GM23338 (cell line): Measurements from ENCODE around the gene NBAS. TPM values are rescaled to one million over a fixed set of nuclear protein-coding genes. Genes with fewer than 3 reads are reported as not detected.

Source experiments
- ATAC-seq: fragments of 200-7000 bp; cut with Tn5 transposase; 3 replicates; pipeline ENCODE4 v1.9.1; 2020
- DNase-seq: peaks from one replicate; pipeline ENCODE4 v3.0.0-alpha.2; 2015; ENCODE audit warnings: low spot score
- H2AFZ ChIP-seq: fragments of 200-600 bp; sonication (generic); 2 replicates; pipeline ENCODE4 v1.8.0; 2016; ENCODE audit warnings: antibody characterized with exemption, mild to moderate bottlenecking, moderate library complexity
- H3F3A ChIP-seq: fragments of 200-600 bp; sonication (generic); replicated peaks from 2 replicates; pipeline ENCODE4 v1.8.0; 2017; ENCODE audit warnings: antibody characterized with exemption, mixed run types, low read depth
- H3K27ac ChIP-seq: fragments of 200-600 bp; sonication (generic); 2 replicates; pipeline ENCODE4 v1.6.1; 2016; ENCODE audit warnings: low read depth
- H3K27me3 ChIP-seq: fragments of 200-600 bp; sonication (generic); 2 replicates; pipeline ENCODE4 v1.8.0; 2016; ENCODE audit warnings: mild to moderate bottlenecking, mixed run types, moderate library complexity; ENCODE audit not compliant: insufficient read depth
- H3K36me3 ChIP-seq: fragments of 200-600 bp; sonication (generic); 2 replicates; pipeline ENCODE4 v1.8.0; 2016; ENCODE audit warnings: mild to moderate bottlenecking; ENCODE audit not compliant: insufficient read depth
- H3K4me1 ChIP-seq: fragments of 200-600 bp; sonication (generic); 2 replicates; pipeline ENCODE4 v1.8.0; 2016; ENCODE audit warnings: mild to moderate bottlenecking, moderate library complexity; ENCODE audit not compliant: insufficient read depth
- H3K4me2 ChIP-seq: fragments of 200-600 bp; sonication (generic); 2 replicates; pipeline ENCODE4 v1.7.1; 2017; ENCODE audit warnings: mixed run types
- H3K4me3 ChIP-seq: fragments of 200-600 bp; sonication (generic); 2 replicates; pipeline ENCODE4 v1.6.1; 2016; ENCODE audit warnings: mixed run types
- H3K79me2 ChIP-seq: fragments of 200-600 bp; sonication (generic); replicated peaks from 2 replicates; pipeline ENCODE4 v1.8.0; 2017; ENCODE audit warnings: mild to moderate bottlenecking; ENCODE audit not compliant: insufficient read depth
- H3K9me2 ChIP-seq: fragments of 200-600 bp; sonication (generic); 2 replicates; pipeline ENCODE4 v1.8.0; 2017; ENCODE audit not compliant: insufficient read depth
- H4K20me1 ChIP-seq: fragments of 200-600 bp; sonication (generic); replicated peaks from 2 replicates; pipeline ENCODE4 v1.8.0; 2017; ENCODE audit warnings: mild to moderate bottlenecking; ENCODE audit not compliant: insufficient read depth
- H3K27ac Mint-ChIP-seq: 2 replicates; pipeline ENCODE4 v1.8.0; 2020; ENCODE audit warnings: inconsistent platforms, mild to moderate bottlenecking, moderate library complexity, mixed read lengths
- H3K27me3 Mint-ChIP-seq: 3 replicates; pipeline ENCODE4 v1.8.0; 2022; ENCODE audit warnings: low read depth, mild to moderate bottlenecking, moderate library complexity, mixed read lengths, inconsistent platforms; ENCODE audit not compliant: insufficient read depth, poor library complexity
- H3K36me3 Mint-ChIP-seq: 3 replicates; pipeline ENCODE4 v1.8.0; 2021; ENCODE audit warnings: low read depth, mild to moderate bottlenecking, inconsistent platforms, moderate library complexity, mixed read lengths
- H3K4me1 Mint-ChIP-seq: 3 replicates; pipeline ENCODE4 v1.8.0; 2020; ENCODE audit warnings: mild to moderate bottlenecking, inconsistent platforms, mixed read lengths
- H3K4me3 Mint-ChIP-seq: 3 replicates; pipeline ENCODE4 v1.8.0; 2021; ENCODE audit warnings: moderate library complexity, mild to moderate bottlenecking, inconsistent platforms, mixed read lengths
- H3K9me3 Mint-ChIP-seq: 3 replicates; pipeline ENCODE4 v1.8.0; 2020; ENCODE audit warnings: moderate library complexity, mild to moderate bottlenecking, inconsistent platforms, mixed read lengths
- CREB1 ChIP-seq: fragments of 250-450 bp; sonication (Bioruptor Pico); IDR thresholded peaks from 2 replicates; pipeline ENCODE4 v1.5.0; 2020; ENCODE audit warnings: low read depth, mild to moderate bottlenecking, moderate library complexity
- CTCF ChIP-seq, 2 experiments: fragments of 200-600 bp in 1 of 2; sonication (generic) in 1 of 2; conservative IDR thresholded peaks; 2 replicates each; pipeline versions ENCODE4 v1.5.1 to v1.6.1; 2016 to 2017; ENCODE audit warnings: antibody characterized with exemption in 2 of 2, low read depth in 2 of 2, mild to moderate bottlenecking in 2 of 2, moderate library complexity in 1 of 2
- ETS1 ChIP-seq: IDR thresholded peaks from 2 replicates; pipeline ENCODE4 v1.6.1; 2016; ENCODE audit warnings: antibody characterized with exemption
- EZH2 ChIP-seq: fragments of 200-600 bp; sonication (generic); IDR thresholded peaks from one replicate; pipeline ENCODE4 v1.8.0; 2017; ENCODE audit warnings: antibody characterized with exemption, mild to moderate bottlenecking, low read depth; ENCODE audit not compliant: unreplicated experiment
- EZH2phosphoT487 ChIP-seq: fragments of 200-600 bp; sonication (generic); IDR thresholded peaks from one replicate; pipeline ENCODE4 v1.8.1; 2018; ENCODE audit warnings: antibody characterized with exemption; ENCODE audit not compliant: unreplicated experiment
- JUNB ChIP-seq: IDR thresholded peaks from one replicate; pipeline ENCODE4 v1.6.1; 2016; ENCODE audit warnings: antibody characterized with exemption; ENCODE audit not compliant: unreplicated experiment
- NANOG ChIP-seq: IDR thresholded peaks from 2 replicates; pipeline ENCODE4 v1.6.1; 2016; ENCODE audit warnings: antibody characterized with exemption, borderline replicate concordance
- POLR2AphosphoS5 ChIP-seq: IDR thresholded peaks from 2 replicates; pipeline ENCODE4 v1.6.1; 2016; ENCODE audit warnings: antibody characterized with exemption, low read depth
- REST ChIP-seq: IDR thresholded peaks from one replicate; pipeline ENCODE4 v1.6.1; 2018; ENCODE audit warnings: antibody characterized with exemption; ENCODE audit not compliant: unreplicated experiment
- STAT1 ChIP-seq: IDR thresholded peaks from one replicate; pipeline ENCODE4 v1.6.1; 2016; ENCODE audit warnings: antibody characterized with exemption; ENCODE audit not compliant: unreplicated experiment
- ZNF114 ChIP-seq: fragments of 250-450 bp; sonication (Bioruptor Pico); IDR thresholded peaks from 2 replicates; pipeline ENCODE4 v1.5.0; 2020; ENCODE audit warnings: mild to moderate bottlenecking, moderate library complexity
- ZNF331 ChIP-seq: fragments of 250-450 bp; sonication (Bioruptor Pico); IDR thresholded peaks from 2 replicates; pipeline ENCODE4 v1.5.0; 2020; ENCODE audit warnings: low read depth, mild to moderate bottlenecking, moderate library complexity
- ZNF462 ChIP-seq: fragments of 250-450 bp; sonication (Bioruptor Pico); IDR thresholded peaks from 2 replicates; pipeline ENCODE4 v1.5.0; 2020; ENCODE audit warnings: mild to moderate bottlenecking, moderate library complexity
- polyA plus RNA-seq: library from polyadenylated mRNA; unstranded; fragments of >200 nt; fragmentation: Nextera tagmentation; extraction: Ambion mirVana; gene quantifications from 2 replicates; pipeline ENCODE4 v1.2.1, GENCODE V29; 2016
- total RNA-seq: library from RNA; depleted of rRNA; stranded (reverse); fragments of >200 nt; shearing (Covaris generic); gene quantifications from 2 replicates; pipeline ENCODE4 v1.2.3, GENCODE V29; 2014

Gene NBAS
- total and polyA plus RNA-seq, 2 experiments from 2014 or later = 24.8 to 38.9 TPM

GRCh38 chr2:15334644-15335326, 226.3 kb downstream of the NBAS start:
- peaks cover 3% of the 10 kb centered on the region; the same call in 2 of the 3 replicates for H3K4me1 Mint-ChIP-seq
- H3K9me2 ChIP-seq = 0 out of 2 replicates have a peak, but pooled peaks cover 3% of the 10 kb centered on the region
- H3K4me3 Mint-ChIP-seq = no peak overlapping the region
- DNase-seq = no peak
- no peak overlapping the region for H3K4me3 ChIP-seq
- H3K36me3 Mint-ChIP-seq = no peaks in the 10 kb centered on the region; the same call in 2 of the 3 replicates
- no peak for TF ChIP-seq CTCF (conservative IDR thresholded peaks at IDR 0.05; ENCODE audit: low read depth in 2 of 2)
- no peak for TF ChIP-seq ZNF114
- no peak for TF ChIP-seq ZNF331
- no peak for TF ChIP-seq EZH2
- TF ChIP-seq EZH2phosphoT487 = no peak
- no peak for TF ChIP-seq JUNB
- no peak for TF ChIP-seq STAT1
- TF ChIP-seq REST = no peak
- TF ChIP-seq POLR2AphosphoS5 = no peak
- TF ChIP-seq CREB1 (CRISPR knock-in tag) = no peak
- TF ChIP-seq ZNF462 (CRISPR knock-in tag) = no peak
- no peak for TF ChIP-seq ETS1
- no peak for TF ChIP-seq NANOG
- no peaks in the 10 kb centered on the region for H3F3A ChIP-seq
- no peaks in the 10 kb centered on the region for H3K27me3 Mint-ChIP-seq
- no peak for ATAC-seq
- H3K27ac Mint-ChIP-seq = no peak overlapping the region
- H3K27me3 ChIP-seq = no peaks in the 10 kb centered on the region
- H3K36me3 ChIP-seq = no peaks in the 10 kb centered on the region
- no peaks in the 10 kb centered on the region for H3K4me1 ChIP-seq
- no peak overlapping the region for H3K27ac ChIP-seq
- H4K20me1 ChIP-seq = no peaks in the 10 kb centered on the region
- H3K9me3 Mint-ChIP-seq = no peaks in the 10 kb centered on the region
- no peaks in the 10 kb centered on the region for H3K79me2 ChIP-seq
- no peak overlapping the region for H3K4me2 ChIP-seq
- no peak overlapping the region for H2AFZ ChIP-seq
